GM13977 (cell line): Measurements from ENCODE around the gene PHLDB1.
"Not testable (repeated sequence)": the region's sequence is repeated elsewhere in the genome, so short reads cannot be mapped to it uniquely, and the experiment has no call there.

Experiments used
- DNase-seq: peaks from one replicate; pipeline ENCODE4 v3.0.0; 2012; ENCODE audit warnings: low spot score
- in situ Hi-C: fragments of 300-500 bp; cut with MboI; formaldehyde crosslinking; loops from one replicate; pipeline ENCODE4 v1.12.0; 2022; ENCODE audit warnings: low sequenced_read_pairs, low pct_unique_long_range_greater_than_20kb, mixed read lengths, inconsistent platforms; ENCODE audit not compliant: unreplicated experiment
- TF ChIP-seq, protein P1 (sequence below): IDR thresholded peaks from 2 replicates; pipeline ENCODE4 v1.5.1; 2012; ENCODE audit warnings: mild to moderate bottlenecking, control low read depth; ENCODE audit not compliant: insufficient read depth; ENCODE audit errors: extremely low read depth, missing control alignments

The PHLDB1 gene

GRCh38 chr11:118610773-118611432 is 3.5 kb downstream of the PHLDB1 start:
- TF ChIP-seq, protein P1, sequence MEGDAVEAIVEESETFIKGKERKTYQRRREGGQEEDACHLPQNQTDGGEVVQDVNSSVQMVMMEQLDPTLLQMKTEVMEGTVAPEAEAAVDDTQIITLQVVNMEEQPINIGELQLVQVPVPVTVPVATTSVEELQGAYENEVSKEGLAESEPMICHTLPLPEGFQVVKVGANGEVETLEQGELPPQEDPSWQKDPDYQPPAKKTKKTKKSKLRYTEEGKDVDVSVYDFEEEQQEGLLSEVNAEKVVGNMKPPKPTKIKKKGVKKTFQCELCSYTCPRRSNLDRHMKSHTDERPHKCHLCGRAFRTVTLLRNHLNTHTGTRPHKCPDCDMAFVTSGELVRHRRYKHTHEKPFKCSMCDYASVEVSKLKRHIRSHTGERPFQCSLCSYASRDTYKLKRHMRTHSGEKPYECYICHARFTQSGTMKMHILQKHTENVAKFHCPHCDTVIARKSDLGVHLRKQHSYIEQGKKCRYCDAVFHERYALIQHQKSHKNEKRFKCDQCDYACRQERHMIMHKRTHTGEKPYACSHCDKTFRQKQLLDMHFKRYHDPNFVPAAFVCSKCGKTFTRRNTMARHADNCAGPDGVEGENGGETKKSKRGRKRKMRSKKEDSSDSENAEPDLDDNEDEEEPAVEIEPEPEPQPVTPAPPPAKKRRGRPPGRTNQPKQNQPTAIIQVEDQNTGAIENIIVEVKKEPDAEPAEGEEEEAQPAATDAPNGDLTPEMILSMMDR, result peak; percentile 97
- in situ Hi-C loops, result no loop called here
- peak; percentile 82 for DNase-seq

DNA sequence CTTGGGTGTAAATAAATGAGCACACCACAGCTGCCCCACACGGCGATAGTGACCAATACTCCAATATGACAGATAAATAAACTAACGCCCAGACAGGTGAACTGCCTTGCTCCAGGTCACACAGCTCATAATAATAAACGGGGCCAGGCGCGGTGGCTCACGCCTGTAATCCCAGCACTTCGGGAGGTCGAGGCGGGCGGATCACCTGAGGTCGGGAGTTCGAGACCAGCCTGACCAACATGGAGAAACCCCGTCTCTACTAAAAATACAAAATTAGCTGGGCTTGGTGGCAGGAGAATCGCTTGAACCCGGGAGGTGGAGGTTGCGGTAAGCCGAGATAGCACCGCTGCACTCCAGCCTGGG is 4.0 kb downstream of the PHLDB1 start:
- in situ Hi-C loops, DNase-seq: not testable (repeated sequence)

- in situ Hi-C loops, result no loop called here
- DNase-seq, result no peak
- TF ChIP-seq, protein P1, result no peak
Observed at GRCh38 chr11:118612378-118612777, 5.0 kb downstream of the PHLDB1 start.

- in situ Hi-C loops, result no loop called here
- TF ChIP-seq, protein P1, result no peak
- DNase-seq, result no peak
Observed at GRCh38 chr11:118614511-118614910, 7.1 kb downstream of the PHLDB1 start.

DNA sequence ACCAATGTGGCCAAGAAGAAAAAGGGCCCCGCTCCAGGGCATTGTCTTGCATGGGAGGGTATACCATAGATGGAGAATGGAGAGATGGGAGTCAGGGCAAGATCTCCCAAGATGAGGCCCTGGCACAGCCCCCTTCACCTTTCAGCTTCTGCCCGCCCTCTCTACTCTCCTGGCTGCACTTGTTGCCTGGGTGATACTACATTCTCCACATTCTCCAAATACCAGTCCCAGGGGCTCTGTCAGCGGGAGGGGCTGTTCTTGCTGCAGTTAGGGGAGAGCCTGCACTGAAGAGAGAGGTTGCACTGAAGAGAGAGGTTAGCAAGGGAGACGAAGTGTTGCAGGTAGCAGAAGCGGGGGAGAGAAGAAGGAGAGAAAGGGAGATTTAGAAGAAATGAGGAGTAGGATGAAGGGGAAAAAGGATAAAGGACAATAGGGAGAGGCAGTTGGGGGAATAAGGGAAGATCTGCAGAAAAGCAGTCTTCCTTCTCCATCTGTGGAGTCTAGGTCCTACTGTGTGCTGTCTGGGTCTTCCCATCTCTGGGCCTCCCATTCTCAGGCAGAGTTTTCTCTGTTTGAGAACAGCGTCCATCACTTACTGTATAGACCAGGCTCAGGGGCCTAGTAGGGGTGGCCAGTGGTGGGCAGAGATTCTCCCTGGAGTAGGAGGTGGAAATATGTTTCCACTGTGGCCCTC is 8.0 kb downstream of the PHLDB1 start:
- no peak for DNase-seq
- TF ChIP-seq, protein P1, result no peak
- in situ Hi-C loops, result no loop called here

DNA sequence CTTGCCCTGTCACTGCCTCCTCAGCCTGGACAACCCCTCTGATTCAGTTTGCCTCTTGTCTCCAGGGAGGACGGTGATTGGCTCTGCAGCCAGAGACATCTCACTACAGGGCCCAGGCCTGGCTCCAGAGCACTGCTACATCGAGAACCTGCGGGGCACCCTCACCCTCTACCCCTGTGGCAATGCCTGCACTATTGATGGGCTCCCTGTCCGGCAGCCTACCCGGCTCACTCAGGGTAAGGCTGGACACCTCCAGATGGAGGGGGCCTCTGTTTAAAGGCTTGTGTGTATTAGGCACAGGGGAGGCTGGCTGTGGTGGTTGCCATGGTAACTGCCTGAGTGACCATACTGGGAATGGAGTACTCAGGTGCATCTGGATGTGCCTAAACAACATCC is 8.6 kb downstream of the PHLDB1 start:
- no peak for DNase-seq
- TF ChIP-seq, protein P1, result no peak
- in situ Hi-C loops, result no loop called here
